GM21526 (cell line): Measurements from ENCODE around the gene PATZ1.

Experiments
- ATAC-seq: cut with Tn5 transposase; IDR thresholded peaks from one replicate; pipeline ENCODE4 v1.9.1; 2021; ENCODE audit warnings: moderate library complexity; ENCODE audit not compliant: unreplicated experiment, low FRiP score

PATZ1 gene

DNA sequence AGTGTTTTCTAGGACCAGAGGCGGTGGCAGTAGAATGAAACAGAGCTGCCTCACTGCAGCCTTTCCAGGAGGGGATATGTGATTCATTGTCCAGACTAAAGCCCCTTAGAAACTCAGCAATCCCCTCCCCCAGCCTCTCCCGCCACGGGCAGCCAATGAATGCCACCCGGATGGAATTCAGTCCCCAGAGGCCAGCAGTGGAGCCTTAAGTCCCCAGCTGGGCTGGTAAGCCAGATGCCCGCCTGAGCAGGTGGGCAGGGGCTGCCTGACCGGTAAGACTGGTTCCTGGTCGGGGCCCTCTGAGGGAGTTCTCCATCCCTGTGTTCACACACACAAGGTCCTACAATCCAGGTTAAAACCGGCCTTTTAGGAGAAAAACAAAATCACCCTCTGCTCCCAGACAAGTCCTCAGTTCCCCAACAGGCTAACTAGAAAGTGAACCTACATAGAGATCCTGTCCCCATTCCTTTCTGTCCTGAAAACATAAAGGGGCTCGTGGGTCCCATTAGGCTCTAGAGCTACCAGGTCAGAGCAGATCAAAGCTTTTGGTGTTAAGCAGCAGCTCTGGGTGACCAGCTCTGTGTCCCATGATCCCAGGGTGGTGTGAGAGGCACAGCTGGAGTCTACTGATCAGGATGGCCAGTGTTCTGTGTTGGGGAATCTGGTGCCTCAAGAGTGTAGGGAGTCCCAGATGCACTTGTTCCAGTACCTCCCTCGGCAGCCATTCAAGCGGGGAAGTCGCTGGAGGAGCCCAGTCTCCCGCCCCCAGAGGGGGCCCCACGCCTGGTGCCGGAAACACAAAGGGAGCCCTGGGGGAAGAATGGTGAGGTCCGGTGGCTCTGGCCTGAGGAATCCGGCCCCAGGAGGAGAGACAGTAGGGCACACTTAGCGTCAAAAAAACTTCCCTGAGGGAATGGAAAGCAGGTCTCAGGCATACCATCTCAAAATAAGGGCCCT is 2.6 kb downstream of the PATZ1 start:
- no peak for ATAC-seq

GRCh38 chr22:31342389-31343140 is 3.6 kb downstream of the PATZ1 start:
- ATAC-seq: no peak

GRCh38 chr22:31341386-31342088 is 4.6 kb downstream of the PATZ1 start:
- ATAC-seq: no peak

GRCh38 chr22:31340765-31341247 is 5.3 kb downstream of the PATZ1 start:
- ATAC-seq: no peak

DNA sequence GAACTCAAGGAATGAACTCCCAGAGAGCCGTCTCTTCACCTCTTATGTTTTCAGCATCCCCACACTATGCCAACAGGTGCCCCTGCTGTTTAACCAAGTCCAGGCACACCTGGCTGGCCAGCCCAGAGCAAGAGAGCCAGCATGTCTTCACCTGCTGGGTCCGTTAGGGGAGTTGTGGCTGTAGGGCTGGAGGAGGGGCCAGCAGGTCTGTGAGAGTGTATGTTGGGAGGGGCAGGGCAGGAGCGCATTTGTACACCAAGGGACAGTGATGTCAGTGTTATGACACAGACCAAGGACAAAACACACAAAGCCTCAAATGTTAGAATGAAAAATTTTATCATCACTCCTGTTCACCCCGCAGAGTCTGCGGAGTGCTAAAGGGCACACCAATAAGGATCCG is 5.8 kb downstream of the PATZ1 start:
- no peak for ATAC-seq

GRCh38 chr22:31339148-31339832 is 6.9 kb downstream of the PATZ1 start:
- no peak for ATAC-seq

DNA sequence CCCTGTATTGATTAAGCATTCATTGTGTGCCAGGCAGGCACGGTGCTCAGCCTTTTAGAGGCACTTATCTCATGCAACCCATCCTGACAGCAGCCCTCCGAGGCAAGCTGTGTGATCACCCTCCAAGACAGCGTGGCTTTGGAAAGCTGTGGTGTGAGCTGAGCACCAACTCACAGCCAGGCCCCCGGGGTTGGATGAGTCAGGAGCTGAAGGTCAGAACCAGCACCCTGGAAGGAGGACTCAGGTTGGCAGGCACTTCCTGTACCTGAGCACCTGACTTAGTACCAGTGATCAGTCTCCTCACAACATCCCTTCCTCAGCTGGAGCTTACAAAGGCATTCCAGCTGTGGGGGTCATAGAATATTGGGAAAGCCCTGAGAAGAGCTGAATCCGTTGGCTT is 9.0 kb downstream of the PATZ1 start:
- ATAC-seq: no peak

GRCh38 chr22:31334329-31334728 is 11.8 kb downstream of the PATZ1 start:
- ATAC-seq: no peak

- ATAC-seq: no peak
These were observed 12.5 kb downstream of the PATZ1 start for GRCh38 chr22:31333641-31334040.

- no peak for ATAC-seq
These were observed 13.3 kb downstream of the PATZ1 start for GRCh38 chr22:31332886-31333285.

DNA sequence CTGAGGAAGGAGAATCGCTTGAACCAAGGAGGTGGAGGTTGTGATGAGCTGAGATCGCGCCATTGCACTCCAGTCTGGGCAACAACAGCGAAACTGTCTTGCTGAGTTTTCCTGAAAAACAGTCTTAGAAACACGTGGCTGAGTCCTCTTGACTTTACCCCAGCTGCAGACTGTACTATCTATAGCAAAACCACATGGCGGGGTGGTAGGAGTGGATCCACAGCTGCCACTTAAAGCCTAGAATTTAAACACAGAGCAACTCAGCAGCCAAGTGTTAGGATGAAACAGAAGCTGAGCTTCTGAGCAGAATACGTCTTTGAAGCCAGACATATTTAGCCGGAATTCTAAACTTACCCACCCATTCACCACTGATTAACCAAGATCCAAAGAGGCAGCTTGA is 14.1 kb downstream of the PATZ1 start:
- no peak for ATAC-seq

GRCh38 chr22:31329453-31330215 is 16.5 kb downstream of the PATZ1 start:
- ATAC-seq: no peak

GRCh38 chr22:31329029-31329428 is 17.1 kb downstream of the PATZ1 start:
- no peak for ATAC-seq

DNA sequence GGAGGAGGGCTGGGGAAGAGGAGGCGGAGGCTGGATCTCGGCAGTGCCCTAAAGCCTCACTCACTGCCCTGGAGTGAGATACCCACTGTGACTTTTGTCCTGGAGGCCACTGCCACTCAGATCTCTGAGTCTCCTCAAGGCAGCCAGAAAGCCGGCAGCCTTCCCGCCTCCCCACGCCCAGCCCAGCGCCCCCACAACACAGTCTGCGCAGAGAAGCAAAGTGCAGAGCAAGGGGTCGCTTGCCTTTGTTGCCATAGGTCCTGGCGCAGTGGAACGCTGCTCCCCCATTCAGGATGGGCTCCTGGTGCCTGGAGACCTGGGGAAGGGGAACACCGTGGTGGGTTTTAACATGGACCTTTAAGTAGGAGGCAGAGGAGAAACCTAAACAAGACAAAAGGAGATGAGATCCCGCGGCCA is 17.6 kb downstream of the PATZ1 start:
- no peak for ATAC-seq

DNA sequence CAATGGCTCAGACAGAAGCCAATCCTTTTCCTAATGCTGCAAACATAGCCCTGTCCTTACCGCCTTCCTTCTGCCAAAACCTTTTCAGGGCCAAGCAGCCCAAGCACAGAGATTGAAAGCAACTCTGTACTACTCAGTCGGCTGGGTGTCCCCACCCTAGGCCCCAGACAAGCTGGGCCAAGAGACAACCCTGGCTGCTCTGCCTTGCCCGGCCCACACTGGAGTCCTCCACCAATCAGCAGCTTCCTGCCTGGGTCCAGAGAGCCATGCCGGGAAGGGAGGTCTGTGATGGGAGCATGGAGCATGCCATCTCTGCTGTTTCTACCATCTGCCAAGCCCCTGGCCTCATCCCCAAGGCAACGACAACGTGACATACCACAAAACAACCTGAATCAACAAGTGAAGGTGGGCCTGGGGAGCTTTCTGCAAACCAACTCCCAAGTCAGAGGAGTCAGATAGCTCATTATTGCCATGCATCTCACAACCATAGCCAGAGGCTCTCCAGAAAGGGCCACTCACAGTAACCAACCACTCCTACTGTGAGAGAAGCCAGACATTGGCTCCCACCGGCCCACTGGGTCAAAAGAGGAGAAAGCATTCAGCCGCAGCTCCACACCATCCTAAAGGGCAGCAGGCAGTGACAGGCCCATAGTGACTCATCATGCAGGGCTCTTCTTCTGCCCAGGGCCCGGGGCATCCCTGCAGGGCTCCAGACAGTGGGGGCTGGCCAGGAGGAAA is 18.2 kb downstream of the PATZ1 start:
- no peak for ATAC-seq

- no peak for ATAC-seq
These were observed 19.3 kb downstream of the PATZ1 start for GRCh38 chr22:31326877-31327276.

- no peak for ATAC-seq
These were observed 22.3 kb downstream of the PATZ1 start for GRCh38 chr22:31323578-31324550.

GRCh38 chr22:31321421-31321820 is 24.7 kb downstream of the PATZ1 start:
- ATAC-seq: no peak
